Fibroblast of lung (primary cell): ENCODE results near the gene LRRC47.

Experiments
- CTCF ChIP-seq, 2 donors: IDR thresholded peaks in 1 of 2; conservative IDR thresholded peaks in 1 of 2; 1 replicate in 1 of 2; 2 replicates in 1 of 2; pipeline ENCODE4 v1.5.1; 2011 to 2012; ENCODE audit warnings: low read length in 2 of 2, control low read depth in 1 of 2, inconsistent platforms in 1 of 2, low read depth in 1 of 2, mild to moderate bottlenecking in 1 of 2
- EZH2 ChIP-seq: IDR thresholded peaks from 2 replicates; pipeline ENCODE4 v1.5.1; 2012; ENCODE audit warnings: low read length, control low read depth, mild to moderate bottlenecking; ENCODE audit errors: missing control alignments

- TF ChIP-seq CTCF (conservative IDR thresholded peaks at IDR 0.05 in 1 of 2, IDR thresholded peaks at IDR 0.05 in 1 of 2; ENCODE audit: low read depth in 1 of 2, low read length in 2 of 2) = no peak
- no peak for TF ChIP-seq EZH2
Observed at GRCh38 chr1:3759164-3759563, 37.1 kb downstream of the LRRC47 start.
